Fibroblast of lung (primary cell): ENCODE measurements around the gene ESRRA.

Experiments used
- EZH2 ChIP-seq: IDR thresholded peaks from 2 replicates; pipeline ENCODE4 v1.5.1; 2012; ENCODE audit warnings: low read length, control low read depth, mild to moderate bottlenecking; ENCODE audit errors: missing control alignments
- TF ChIP-seq, protein P1 (sequence below), 2 donors: IDR thresholded peaks in 1 of 2; conservative IDR thresholded peaks in 1 of 2; 1 replicate in 1 of 2; 2 replicates in 1 of 2; pipeline ENCODE4 v1.5.1; 2011 to 2012; ENCODE audit warnings: low read length in 2 of 2, control low read depth in 1 of 2, inconsistent platforms in 1 of 2, low read depth in 1 of 2, mild to moderate bottlenecking in 1 of 2

DNA sequence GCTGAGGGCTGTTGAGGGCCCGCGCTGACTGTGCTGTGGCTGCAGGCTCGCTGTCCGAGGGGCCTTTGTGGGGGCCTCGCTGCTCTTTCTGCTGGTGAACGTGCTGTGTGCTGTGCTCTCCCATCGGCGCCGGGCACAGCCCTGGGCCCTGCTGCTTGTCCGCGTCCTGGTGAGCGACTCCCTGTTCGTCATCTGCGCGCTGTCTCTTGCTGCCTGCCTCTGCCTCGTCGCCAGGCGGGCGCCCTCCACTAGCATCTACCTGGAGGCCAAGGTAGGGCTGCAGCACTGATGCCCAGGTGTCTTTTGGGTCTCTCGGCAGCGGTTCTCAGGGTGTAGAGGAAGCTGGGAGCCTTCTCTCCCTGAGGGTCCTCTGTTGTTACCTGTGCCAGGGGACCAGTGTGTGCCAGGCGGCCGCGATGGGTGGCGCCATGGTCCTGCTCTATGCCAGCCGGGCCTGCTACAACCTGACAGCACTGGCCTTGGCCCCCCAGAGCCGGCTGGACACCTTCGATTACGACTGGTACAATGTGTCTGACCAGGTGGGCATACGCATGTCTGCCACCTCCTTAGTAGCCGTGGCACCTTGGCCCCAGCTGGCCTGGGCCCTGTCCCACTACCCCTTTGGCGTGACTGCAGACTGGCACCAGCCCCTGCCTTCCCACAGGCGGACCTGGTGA, 17.5 kb upstream of the ESRRA start:
- no peak for TF ChIP-seq EZH2
- TF ChIP-seq, protein P1, sequence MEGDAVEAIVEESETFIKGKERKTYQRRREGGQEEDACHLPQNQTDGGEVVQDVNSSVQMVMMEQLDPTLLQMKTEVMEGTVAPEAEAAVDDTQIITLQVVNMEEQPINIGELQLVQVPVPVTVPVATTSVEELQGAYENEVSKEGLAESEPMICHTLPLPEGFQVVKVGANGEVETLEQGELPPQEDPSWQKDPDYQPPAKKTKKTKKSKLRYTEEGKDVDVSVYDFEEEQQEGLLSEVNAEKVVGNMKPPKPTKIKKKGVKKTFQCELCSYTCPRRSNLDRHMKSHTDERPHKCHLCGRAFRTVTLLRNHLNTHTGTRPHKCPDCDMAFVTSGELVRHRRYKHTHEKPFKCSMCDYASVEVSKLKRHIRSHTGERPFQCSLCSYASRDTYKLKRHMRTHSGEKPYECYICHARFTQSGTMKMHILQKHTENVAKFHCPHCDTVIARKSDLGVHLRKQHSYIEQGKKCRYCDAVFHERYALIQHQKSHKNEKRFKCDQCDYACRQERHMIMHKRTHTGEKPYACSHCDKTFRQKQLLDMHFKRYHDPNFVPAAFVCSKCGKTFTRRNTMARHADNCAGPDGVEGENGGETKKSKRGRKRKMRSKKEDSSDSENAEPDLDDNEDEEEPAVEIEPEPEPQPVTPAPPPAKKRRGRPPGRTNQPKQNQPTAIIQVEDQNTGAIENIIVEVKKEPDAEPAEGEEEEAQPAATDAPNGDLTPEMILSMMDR (conservative IDR thresholded peaks at IDR 0.05 in 1 of 2, IDR thresholded peaks at IDR 0.05 in 1 of 2; ENCODE audit: low read depth in 1 of 2, low read length in 2 of 2), result no peak
